HG02610 (cell line): ENCODE results near the gene PAMR1.

ENCODE experiments used
- ATAC-seq: cut with Tn5 transposase; IDR thresholded peaks from one replicate; pipeline ENCODE4 v1.9.1; 2021; ENCODE audit warnings: mild to moderate bottlenecking, moderate library complexity; ENCODE audit not compliant: unreplicated experiment

PAMR1 gene

DNA sequence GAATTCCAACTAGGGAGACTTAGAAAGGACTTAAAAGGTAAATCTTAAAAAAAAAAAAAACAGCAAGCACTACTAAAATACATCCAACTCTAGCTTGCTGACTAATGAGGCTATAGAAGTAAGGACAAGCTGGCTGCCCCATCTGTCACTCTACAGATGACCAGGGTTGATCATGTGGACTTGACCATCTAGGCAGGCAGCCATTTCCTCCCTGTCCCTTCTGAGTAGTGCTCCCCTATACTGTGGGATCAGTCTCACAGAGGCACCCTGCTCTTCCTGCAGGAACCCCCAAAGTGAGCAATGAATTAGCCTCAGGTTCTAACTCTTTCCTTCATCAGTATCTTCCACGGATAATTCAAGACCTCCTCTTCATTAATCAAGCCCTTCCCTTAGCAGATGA lies 118.4 kb downstream of the PAMR1 start:
- ATAC-seq: no peak

DNA sequence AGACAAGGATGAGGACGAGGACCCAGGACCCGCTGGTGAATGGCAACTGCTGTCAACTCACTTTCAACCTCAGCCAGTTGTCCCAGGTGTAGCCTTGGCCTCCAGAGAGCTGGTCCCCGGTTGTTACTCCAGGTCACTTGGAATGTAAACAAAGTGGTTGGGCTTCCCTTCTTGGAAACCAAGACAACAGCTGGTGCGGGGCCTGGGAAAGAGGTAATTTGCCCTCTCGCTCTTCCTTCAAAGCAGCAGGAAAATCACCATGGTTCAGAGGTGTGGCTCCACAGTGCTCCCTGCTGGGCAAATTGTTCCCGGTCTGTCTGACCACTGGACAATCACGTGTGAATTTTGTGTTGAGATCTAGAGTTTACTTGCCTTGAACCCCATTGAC lies 121.0 kb downstream of the PAMR1 start:
- ATAC-seq: no peak

DNA sequence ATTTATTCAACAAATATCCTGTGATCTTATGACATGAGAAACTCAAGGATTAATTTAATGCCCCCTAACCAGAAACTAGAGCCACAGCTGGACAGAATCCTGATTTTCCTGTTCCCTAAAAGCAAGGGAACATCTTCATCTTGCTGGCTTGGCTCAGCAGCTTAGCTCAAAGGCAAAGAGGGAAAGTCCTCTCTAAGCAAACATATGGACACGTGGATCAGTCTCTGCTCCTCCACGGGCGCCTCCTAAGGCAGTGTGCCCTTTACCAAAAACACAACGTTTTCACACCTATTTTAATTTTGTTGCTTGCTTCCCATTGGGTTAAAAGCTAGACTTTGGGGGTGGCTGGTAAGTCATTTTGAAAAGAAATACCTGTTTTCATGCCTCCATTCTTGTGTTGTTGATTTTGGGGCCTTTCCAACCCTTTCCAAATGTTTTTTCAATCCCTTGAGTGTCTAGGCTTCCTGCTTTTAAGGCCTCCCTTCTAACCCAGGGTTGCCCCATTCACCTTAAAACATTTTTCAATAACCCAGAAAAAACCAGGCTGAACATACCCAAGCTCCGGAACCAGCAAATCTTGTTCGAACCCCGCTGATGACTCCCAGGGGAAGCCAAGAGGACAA lies 121.5 kb downstream of the PAMR1 start:
- no peak for ATAC-seq

DNA sequence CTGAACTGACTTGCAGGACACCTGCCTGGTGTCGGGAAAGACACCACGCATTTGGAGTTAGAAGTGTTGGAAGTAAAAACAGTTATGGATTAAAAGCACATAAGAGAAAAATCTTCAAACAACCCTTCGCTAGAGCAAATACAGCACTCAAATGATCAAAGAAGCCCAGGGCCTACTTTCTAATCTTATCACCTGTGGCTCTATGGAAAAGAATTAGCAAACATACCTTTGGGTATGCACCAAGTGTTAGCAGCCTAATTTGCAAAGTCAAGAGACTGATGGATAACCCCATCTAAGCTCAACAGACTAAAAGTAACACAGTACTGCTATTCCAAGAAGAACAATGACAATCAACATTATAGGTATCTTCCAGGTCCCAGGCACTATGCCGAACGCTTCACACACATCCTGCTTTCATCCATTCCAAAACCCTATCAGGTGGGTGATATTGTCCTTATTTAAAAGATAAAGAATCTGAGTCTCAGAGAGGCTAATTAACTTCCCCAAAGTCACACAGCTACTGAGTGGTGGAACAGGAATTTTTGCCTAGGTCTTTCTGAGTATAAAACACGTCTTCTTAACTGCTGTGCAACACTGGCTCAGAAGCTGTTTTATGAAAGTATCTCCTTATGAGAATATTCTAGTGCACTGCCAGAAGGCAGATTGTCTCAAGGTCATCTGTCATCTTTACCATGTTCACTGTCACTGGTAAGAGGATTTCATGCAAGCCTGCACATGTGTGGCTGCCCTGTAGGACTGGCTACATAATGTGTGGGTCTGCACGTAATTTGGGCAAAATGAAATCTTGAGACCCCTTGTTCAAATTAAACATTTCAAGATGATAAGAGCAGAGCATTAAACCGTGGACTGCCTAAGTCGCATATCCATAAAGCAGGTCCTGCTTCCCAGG lies 122.4 kb downstream of the PAMR1 start:
- ATAC-seq: no peak

DNA sequence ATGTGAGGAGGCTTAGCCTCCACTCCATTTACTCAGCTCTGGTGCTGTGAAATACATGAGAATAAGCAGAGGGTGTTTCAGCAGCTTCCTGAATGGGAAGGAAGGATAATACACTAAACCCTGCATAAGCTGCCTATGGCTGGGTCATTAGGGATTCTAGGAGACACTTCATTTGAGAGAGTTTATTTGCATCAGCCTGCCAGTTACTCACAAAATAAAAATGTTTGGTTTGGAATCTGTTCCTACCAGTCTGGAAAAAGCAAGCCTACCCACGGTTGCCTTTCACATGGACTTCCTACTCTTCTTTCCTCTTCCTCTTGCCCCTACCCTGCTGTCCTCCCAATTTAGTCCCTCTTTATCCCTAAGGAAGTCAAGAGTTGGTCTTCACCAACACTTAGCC lies 126.5 kb downstream of the PAMR1 start:
- ATAC-seq: no peak

DNA sequence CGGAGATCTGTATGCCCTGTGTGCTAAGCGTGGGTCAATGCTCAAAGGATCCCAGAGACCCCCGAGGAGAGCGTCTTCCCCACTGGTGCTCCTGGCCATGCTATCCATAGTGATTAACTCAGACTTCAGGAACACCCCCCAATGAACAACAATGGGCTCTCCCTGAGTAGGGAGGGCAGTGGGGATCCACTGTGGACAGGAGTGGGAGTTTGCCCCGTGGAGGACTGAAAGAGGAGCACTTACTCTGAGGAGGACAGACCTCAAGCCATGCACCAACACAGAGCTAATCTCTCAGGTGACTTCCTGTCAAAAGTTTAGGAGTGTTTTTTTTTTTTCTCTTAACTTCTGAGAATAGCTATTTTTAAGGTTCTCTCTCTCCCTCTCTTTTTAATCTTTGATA lies 130.5 kb downstream of the PAMR1 start:
- ATAC-seq: no peak

DNA sequence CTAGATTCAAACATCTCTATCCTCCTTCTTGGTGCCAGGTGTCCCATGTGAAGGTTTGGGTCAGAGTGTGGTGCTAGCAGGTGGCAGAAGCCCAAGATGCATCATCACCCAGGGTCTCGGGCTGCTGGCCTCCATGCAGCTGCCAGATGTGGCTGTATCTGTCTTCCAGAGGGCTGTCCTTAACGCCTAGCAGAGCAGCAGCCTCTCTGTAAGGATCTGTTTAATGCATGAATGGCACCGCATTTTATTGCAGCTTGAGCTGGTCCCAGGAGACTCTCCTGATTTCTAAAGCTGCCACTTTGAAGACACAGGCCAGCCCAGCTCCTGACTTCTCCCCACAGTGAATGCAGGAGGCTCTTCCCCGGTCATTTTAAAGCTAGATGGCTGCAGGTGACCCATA lies 132.3 kb downstream of the PAMR1 start:
- ATAC-seq: no peak

DNA sequence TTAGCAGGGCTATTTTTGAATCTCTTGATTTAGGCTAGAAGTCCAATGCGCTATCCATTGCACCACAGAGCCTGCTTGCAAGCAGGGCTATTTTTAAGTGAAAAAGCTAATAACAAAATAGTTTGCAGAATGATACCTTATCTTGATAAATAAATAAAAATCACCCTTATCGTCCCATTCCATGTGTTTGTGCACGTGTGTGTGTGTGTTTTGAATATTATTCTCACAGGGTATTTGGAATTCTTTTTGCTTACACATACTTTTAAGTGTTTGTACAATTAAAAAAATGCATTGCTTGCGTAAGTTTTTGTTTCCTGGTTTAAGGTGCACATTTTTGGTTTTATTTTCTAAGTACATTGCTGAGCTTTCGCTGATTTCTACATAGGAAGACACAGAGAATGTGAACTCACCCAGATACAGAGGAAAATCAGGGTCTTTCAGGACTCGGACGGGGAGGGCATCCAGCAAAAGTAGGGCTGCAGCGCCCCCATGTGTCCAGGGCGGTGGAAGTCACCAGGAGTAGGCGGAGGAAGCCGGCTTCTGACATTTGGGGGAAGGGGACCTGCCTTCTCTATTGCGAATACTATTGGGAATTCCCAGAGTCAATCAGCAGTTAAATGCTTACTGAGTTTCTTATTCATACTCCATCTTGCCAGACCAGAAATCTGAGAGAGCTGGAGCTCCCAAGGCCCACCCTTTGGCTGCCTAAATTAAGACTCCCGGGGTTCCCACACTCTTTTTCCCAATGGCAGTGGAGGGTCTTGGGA lies 133.3 kb downstream of the PAMR1 start:
- peak; percentile 47 for ATAC-seq

DNA sequence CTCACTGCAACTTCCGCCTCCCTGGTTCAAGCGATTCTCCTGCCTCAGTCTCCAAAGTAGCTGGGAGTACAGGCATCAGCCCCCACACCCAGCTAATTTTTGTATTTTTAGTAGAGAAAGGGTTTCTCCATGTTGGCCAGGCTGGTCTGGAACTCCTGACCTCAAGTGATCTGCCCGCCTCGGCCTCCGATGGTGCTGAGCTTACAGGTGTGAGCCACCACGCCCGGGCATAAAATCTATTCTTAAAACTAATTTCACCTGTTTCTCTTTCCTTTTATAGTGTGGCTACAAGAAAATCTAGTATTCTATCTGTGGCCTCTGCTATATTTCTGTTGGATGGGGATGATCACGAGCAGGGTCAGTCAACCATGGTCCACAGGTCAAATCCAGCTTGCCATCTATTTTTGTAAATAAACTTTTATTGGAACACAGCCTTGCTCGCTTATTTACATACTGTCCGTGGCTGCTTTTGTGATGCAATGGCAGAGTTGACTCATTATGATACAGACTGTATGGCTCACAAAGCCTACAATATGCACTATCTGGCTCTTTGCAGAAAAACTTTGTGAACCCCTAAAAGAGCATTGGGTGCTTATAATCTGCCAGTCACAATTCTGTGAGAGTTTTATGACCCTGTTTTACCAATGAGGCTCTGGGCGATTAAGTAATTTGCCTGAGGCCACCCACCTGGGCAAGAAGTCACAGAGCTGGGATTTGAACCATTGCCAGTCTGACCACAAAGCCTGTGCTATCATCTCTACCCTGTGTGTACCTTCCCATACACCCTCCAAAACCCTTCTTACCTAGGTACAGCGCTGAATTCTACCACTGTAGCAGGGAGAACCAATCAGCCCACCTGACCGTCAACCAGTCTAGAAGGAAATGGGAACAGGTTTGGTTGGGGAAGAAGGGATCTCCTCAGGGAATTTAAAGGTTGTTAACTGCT lies 134.4 kb downstream of the PAMR1 start:
- ATAC-seq: peak; percentile 86

DNA sequence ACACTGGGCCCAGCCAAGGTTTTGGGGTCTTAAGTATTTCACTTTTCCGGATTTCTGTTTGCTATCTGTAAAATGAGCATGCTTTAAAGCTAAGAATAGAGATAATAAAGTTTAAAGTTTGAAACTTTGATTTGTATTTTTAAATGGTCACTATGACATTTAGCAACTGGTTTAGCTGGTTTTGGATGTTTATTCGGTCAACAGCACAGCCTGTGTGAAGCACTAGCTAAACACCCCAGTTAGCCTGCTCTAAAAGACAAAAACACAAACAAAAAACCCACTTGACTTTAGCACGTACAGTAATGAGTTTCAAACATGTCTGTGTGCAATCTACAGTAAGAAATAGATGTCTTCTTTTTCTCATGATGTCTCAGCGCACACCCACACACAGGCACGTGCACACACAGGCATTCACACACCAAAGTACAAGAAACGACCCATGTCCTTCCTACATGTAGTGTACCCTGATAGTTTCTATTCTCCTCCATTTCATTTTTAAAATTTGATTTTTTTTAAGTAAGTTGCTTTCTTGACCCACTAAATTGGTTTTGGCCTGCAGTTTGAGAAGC lies 135.4 kb downstream of the PAMR1 start:
- no peak for ATAC-seq

DNA sequence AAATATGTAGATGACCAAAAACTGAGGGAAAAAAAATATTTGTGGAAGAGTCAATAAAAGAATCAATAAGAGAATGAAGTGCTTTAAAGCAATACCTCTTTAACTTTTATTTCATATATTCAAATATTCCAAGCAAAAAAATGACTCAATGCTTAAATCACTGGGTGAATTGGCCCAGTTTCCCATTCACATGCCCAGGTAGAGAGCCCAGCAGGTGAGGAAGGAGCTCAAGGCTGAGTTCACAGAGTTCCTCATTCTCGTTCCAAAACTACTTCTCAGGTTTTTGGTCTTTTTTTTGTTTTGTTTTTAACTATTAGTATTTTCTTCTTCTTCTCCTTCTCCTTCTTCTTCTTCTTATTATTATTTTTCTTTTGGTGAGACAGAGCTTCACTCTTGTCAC lies 136.3 kb downstream of the PAMR1 start:
- ATAC-seq: no peak

DNA sequence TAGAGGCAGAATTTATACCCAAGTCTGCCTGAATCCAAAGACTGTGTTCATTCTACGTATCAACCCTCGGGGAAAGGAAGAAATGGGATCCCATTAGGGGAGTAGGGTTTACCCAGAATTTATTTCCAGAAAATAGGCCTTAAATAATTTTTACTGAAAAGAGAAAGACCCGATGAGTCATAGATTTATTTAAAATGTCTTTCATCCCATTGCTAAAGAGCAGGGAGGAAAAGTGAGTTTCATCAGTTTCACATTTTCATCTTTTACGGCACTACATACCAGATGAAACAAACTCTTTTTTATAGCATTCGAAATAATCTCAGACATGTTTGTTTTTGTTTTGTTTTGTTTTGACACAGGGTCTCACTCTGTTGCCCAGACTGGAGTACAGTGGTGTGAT lies 137.4 kb downstream of the PAMR1 start:
- ATAC-seq: no peak

DNA sequence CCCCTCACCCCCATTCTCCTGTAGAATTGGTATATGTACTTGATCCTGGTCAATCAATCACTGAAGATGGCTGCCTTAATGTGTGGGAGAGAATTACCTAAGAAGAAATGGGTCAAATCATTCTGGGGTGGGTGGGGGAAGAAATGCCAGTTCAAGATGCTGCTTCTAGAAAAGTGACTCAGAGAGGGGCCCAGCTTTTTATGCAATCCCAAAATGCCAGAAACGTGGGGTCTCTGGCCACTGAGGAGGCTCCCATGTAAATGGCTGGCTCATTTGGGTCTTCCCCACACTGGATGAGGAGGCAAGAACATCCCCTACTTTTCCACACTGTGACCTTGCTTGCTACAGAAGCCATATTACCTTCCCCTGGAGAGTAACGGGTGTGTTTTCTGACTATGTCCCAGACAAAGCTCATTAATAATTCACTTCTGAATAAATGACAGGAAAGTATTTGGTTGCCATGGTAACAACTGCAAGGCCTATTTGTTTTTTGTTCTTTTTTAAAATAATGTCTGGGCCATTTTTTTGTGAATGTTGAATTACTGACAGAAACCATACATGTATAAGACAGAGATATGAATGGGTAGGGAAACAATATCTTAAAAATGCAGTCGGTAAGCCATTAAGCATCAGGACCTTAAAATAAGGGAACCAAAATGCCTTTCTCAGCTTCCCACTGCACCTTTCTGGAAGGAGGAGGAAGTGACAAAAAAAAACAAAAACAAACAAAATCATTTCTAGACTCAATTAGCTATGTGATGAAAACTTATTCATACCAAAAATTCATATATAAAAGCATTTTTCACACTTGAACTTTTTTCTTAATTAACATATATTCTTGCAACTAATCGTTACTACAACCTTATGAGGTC lies 138.1 kb downstream of the PAMR1 start:
- ATAC-seq: no peak

DNA sequence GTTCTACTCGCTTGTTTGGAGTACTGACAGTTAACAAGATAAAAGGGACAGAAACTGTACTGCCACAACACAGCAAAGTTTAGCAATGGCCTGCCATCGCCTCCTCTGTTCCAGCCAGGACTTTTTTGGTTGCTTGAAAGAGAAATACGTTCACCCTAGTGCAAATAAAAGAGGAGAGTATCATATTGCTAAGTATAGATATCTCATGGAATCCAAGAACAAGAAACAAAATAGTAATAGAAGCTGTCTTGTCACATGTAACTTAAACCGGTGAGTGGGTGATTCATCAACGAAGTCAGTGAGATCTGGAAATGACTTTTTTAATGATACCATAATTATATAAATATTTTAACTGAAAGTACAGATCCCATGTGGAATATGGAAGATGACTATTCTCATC lies 141.5 kb downstream of the PAMR1 start:
- no peak for ATAC-seq
